ENCODE measurements around the gene ATL3. TPM values are rescaled to one million over a fixed set of nuclear protein-coding genes. Genes with fewer than 3 reads are reported as not detected.

Gene ATL3
- total and polyA plus RNA-seq, 9 donors: 12.7 to 38.8 (median 15.7) TPM

GRCh38 chr11:63682066-63683021 lies 11.2 kb upstream of the ATL3 start:
- 1% methylated on average over 13 of the region's 19 CpGs for WGBS (ENCODE audit: insufficient coverage)

DNA sequence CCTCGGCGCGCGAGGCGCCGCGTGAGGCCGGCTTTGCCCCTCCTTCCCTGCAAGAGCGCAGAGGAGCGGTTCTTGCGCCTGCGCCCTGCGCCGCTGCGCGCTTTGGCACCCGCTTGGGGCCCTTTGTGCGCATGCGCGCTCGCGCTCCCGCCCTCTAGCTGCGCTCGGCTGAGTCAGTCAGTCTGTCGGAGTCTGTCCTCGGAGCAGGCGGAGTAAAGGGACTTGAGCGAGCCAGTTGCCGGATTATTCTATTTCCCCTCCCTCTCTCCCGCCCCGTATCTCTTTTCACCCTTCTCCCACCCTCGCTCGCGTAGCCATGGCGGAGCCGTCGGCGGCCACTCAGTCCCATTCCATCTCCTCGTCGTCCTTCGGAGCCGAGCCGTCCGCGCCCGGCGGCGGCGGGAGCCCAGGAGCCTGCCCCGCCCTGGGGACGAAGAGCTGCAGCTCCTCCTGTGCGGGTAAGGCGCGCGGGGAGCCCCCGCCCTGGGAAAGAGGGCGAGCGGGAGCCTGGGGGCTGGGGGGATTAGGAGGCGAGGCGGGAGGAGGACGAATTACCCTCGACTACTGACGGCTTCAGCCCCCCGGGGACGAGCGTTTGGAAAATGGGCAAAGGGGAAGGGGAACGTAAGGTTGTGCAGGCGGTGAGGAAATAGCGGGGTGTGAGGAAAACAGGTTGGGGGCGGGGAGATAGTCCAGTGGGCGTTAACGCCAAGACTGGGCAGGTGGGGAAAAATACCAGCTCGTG lies 10.3 kb upstream of the ATL3 start, which contains the start of gene RTN3:
TSS of gene RTN3 (plus strand) at position 180 of the 745 bp plus-strand sequence. CDS start at position 317, 137 bp downstream.
- H3K36me3 ChIP-seq (ENCODE audit: control insufficient read depth, insufficient read depth, low read length): no peaks in the 10 kb centered on the region
- H3K9me3 ChIP-seq (replicated peaks; ENCODE audit: control insufficient read depth, low read depth, low read length): no peaks in the 10 kb centered on the region
- peak within 1 kb of the TSS; percentile 97 for H3K4me3 ChIP-seq (ENCODE audit: low read length)
- peaks cover 10% of the 10 kb centered on the region for H3K4me1 ChIP-seq (ENCODE audit: control insufficient read depth, insufficient read depth, low read length)
- peak; percentile 99 for DNase-seq
- under 1% methylated on average over 71 of the region's 74 CpGs for WGBS (ENCODE audit: insufficient coverage)
- H3K27ac ChIP-seq (ENCODE audit: low read length): peak within 1 kb of the TSS; percentile 94
- no peaks in the 10 kb centered on the region for H3K27me3 ChIP-seq (ENCODE audit: control insufficient read depth, insufficient read depth, low read length)

More at GRCh38 chr11:63682066-63683021, 11.2 kb upstream of the ATL3 start:
- peaks cover 10% of the 10 kb centered on the region for H3K4me1 ChIP-seq (ENCODE audit: control insufficient read depth, insufficient read depth, low read length)
- H3K27me3 ChIP-seq (ENCODE audit: control insufficient read depth, insufficient read depth, low read length): no peaks in the 10 kb centered on the region
- H3K4me3 ChIP-seq (ENCODE audit: low read length): peak overlapping the region; percentile 97
- no peaks in the 10 kb centered on the region for H3K9me3 ChIP-seq (replicated peaks; ENCODE audit: control insufficient read depth, low read depth, low read length)
- no peaks in the 10 kb centered on the region for H3K36me3 ChIP-seq (ENCODE audit: control insufficient read depth, insufficient read depth, low read length)
- H3K27ac ChIP-seq (ENCODE audit: low read length): peak overlapping the region; percentile 94
- peak; percentile 66 for DNase-seq

DNA sequence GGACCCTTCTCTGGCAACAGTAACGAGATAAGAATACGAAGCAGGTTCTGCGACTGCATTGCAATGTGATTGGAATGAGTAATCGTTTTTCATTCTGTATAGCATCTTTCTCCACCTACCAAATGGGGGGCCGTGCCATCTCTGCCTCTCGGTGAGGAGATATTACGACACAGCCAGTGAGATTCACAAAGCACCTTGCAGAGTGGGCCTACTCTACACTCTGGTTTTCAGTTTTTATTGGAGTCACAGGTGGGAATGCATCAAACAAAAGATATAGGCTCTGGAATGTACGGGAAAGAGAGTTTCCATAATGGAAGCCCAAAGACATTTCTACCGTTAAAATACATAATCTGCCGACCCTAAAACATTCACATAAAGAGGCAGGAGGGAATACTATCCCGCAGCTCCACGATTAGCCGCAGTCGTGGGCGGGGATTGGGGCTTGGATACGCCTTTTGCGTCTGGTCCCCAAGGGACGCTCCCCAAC lies 9.7 kb upstream of the ATL3 start:
- H3K4me1 ChIP-seq (ENCODE audit: control insufficient read depth, insufficient read depth, low read length): peaks cover 10% of the 10 kb centered on the region
- peak overlapping the region; percentile 97 for H3K4me3 ChIP-seq (ENCODE audit: low read length)
- H3K27ac ChIP-seq (ENCODE audit: low read length): peak overlapping the region; percentile 94
- H3K27me3 ChIP-seq (ENCODE audit: control insufficient read depth, insufficient read depth, low read length): no peaks in the 10 kb centered on the region
- no peaks in the 10 kb centered on the region for H3K36me3 ChIP-seq (ENCODE audit: control insufficient read depth, insufficient read depth, low read length)
- H3K9me3 ChIP-seq (replicated peaks; ENCODE audit: control insufficient read depth, low read depth, low read length): no peaks in the 10 kb centered on the region
- WGBS (ENCODE audit: insufficient coverage): 4% methylated on average over 10 of the region's 18 CpGs
- no peak for DNase-seq

DNA sequence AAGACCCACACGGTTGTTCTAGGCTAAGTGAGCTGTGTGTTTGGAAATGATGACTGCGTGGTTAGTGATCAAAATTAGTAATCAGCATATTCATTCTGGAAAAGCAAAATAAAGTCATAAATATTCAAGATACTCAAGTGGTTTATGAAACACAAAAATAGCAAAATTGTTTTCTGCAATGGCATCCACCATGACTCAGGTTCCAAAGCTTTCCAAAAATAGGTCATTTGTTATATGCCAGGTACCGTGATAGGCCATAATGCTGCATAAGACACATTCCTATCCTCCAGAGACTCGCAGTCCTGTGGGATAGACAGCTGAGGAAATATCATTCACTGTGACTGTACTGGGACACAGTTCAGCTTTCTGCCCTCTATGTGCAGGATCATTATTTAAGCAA lies 2.4 kb upstream of the ATL3 start:
- WGBS (ENCODE audit: insufficient coverage): no CpG with 5 or more reads among the region's 4 CpGs
- no peak overlapping the region for H3K4me3 ChIP-seq (ENCODE audit: low read length)
- no peaks in the 10 kb centered on the region for H3K27me3 ChIP-seq (ENCODE audit: control insufficient read depth, insufficient read depth, low read length)
- H3K27ac ChIP-seq (ENCODE audit: low read length): no peak overlapping the region
- H3K4me1 ChIP-seq (ENCODE audit: control insufficient read depth, insufficient read depth, low read length): peaks cover 9% of the 10 kb centered on the region
- no peaks in the 10 kb centered on the region for H3K9me3 ChIP-seq (replicated peaks; ENCODE audit: control insufficient read depth, low read depth, low read length)
- no peaks in the 10 kb centered on the region for H3K36me3 ChIP-seq (ENCODE audit: control insufficient read depth, insufficient read depth, low read length)
- DNase-seq: no peak

GRCh38 chr11:63672936-63673539 lies 1.9 kb upstream of the ATL3 start:
- no peaks in the 10 kb centered on the region for H3K9me3 ChIP-seq (replicated peaks; ENCODE audit: control insufficient read depth, low read depth, low read length)
- peaks cover 9% of the 10 kb centered on the region for H3K4me1 ChIP-seq (ENCODE audit: control insufficient read depth, insufficient read depth, low read length)
- H3K27me3 ChIP-seq (ENCODE audit: control insufficient read depth, insufficient read depth, low read length): no peaks in the 10 kb centered on the region
- no peaks in the 10 kb centered on the region for H3K36me3 ChIP-seq (ENCODE audit: control insufficient read depth, insufficient read depth, low read length)
- no peak overlapping the region for H3K4me3 ChIP-seq (ENCODE audit: low read length)
- no peak overlapping the region for H3K27ac ChIP-seq (ENCODE audit: low read length)
- WGBS (ENCODE audit: insufficient coverage): no CpG with 5 or more reads among the region's 1 CpG
- no peak for DNase-seq

DNA sequence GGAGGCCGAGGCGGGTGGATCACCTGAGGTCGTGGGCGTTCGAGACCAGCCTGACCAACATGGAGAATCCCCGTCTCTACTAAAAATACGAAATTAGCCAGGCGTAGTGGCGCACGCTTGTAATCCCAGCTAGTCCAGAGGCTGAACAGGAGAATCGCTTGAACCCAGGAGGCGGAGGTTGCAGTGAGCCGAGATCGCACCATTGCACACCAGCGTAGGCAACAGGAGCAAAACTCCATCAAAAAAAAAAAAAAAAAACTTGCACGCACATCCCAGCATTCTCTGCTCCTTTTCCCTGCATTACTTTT lies 934 bp upstream of the ATL3 start:
- 98% methylated on average over 14 of the region's 16 CpGs for WGBS (ENCODE audit: insufficient coverage)

DNA sequence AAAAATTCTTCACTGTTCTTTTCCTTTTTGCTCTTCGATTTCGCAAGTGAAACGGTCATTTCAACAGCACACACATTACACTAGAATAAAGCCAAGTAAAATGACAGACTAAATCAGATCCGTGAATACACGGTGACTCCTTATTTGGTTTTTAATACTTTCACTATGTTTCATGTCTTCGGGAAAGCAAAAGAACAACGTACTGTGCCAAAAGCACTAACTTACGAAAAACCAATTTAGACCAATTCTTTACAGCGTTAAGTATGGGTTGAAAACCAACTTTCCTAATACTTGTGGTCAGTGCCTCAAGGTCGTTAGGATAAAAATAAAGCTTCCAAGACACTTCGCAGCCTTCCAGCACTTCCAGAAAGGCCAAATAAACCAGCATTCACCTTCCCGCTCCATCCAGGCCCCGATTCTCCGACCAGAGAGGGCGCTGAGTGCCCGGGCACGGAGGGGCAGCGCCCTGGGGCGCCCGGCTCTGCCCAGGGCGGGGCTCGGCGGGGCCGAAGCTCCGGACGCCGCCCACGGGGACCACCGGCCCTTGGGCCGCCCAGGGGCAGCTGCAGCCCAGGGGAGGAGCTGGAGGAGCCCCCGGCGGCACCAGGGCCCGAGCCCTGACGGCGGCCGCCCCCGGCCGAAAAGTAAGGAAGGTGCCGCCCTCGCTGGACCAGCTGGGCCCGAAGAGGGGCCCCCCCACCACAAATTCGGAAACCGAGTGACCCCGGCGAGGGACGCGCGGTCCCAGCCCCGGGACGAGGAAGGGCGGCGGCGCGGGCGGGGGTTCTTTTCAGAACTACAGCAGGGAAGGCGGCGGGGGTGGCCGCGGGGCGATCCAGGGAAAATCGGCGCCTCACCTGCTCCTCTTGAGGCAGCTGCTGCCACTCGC lies 499 bp downstream of the ATL3 start:
- H3K27ac ChIP-seq (ENCODE audit: low read length): peak overlapping the region; percentile 96
- H3K27me3 ChIP-seq (ENCODE audit: control insufficient read depth, insufficient read depth, low read length): no peaks in the 10 kb centered on the region
- H3K36me3 ChIP-seq (ENCODE audit: control insufficient read depth, insufficient read depth, low read length): peaks cover 4% of the 10 kb centered on the region
- H3K4me1 ChIP-seq (ENCODE audit: control insufficient read depth, insufficient read depth, low read length): peaks cover 9% of the 10 kb centered on the region
- WGBS (ENCODE audit: insufficient coverage): under 1% methylated on average over 53 of the region's 63 CpGs
- peak; percentile 69 for DNase-seq
- no peaks in the 10 kb centered on the region for H3K9me3 ChIP-seq (replicated peaks; ENCODE audit: control insufficient read depth, low read depth, low read length)
- H3K4me3 ChIP-seq (ENCODE audit: low read length): peak overlapping the region; percentile 84

More for the DNA sequence above, 934 bp upstream of the ATL3 start:
- Histone ChIP-seq H3K36me3 (ENCODE audit: control insufficient read depth, insufficient read depth, low read length) (peaks cover 4% of the 10 kb centered on the region), H3K4me3 (ENCODE audit: low read length) (no peak overlapping the region), H3K27me3 (ENCODE audit: control insufficient read depth, insufficient read depth, low read length) (no peaks in the 10 kb centered on the region), H3K27ac (ENCODE audit: low read length) (peak overlapping the region; percentile 96), H3K9me3 (replicated peaks; ENCODE audit: control insufficient read depth, low read depth, low read length) (no peaks in the 10 kb centered on the region), H3K4me1 (ENCODE audit: control insufficient read depth, insufficient read depth, low read length) (peaks cover 9% of the 10 kb centered on the region)
- no peak for DNase-seq

- peak overlapping the region; percentile 96 for H3K27ac ChIP-seq (ENCODE audit: low read length)
- no CpG with 5 or more reads among the region's 7 CpGs for WGBS (ENCODE audit: insufficient coverage)
- peak overlapping the region; percentile 84 for H3K4me3 ChIP-seq (ENCODE audit: low read length)
- peaks cover 4% of the 10 kb centered on the region for H3K36me3 ChIP-seq (ENCODE audit: control insufficient read depth, insufficient read depth, low read length)
- DNase-seq: no peak
- H3K27me3 ChIP-seq (ENCODE audit: control insufficient read depth, insufficient read depth, low read length): no peaks in the 10 kb centered on the region
- H3K9me3 ChIP-seq (replicated peaks; ENCODE audit: control insufficient read depth, low read depth, low read length): no peaks in the 10 kb centered on the region
- H3K4me1 ChIP-seq (ENCODE audit: control insufficient read depth, insufficient read depth, low read length): peaks cover 9% of the 10 kb centered on the region
These were observed 1.1 kb downstream of the ATL3 start for GRCh38 chr11:63670096-63670432.

DNA sequence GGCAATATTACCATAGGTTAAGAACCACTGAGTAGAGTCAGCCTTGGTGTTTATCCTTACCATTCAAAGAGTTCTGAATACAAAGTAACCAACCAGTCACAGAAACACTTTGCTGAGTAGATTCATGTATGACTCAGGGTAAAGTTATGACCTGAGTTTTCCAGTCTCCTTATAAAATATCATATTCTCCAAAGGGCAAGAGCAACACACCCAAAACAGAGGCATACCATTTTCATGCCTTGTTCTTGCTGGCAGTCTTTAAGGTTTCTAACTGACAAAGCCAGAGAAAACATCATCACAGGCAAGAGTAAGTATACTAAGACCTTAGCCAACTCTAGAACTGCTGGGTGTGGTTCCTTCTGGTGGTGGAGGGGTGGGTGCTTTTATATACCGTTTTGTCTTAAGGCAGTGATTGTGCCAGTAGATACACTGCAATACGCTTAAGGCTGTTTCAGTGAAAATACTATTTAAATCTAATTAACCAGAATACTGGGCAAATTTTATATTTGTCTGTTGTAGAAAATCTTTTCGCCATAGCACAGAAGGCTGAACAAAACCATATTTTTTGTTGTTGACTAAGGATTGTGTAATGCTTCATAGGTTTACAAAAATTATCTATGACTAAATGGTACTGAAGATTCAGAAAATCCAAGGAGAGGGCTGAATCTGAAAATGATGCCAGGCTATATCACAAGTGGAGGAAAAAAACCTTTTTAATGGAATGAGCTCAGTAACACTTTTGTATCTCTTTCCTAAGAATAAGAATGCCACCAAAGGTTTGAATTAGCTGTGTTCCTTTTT lies 3.0 kb downstream of the ATL3 start:
- WGBS (ENCODE audit: insufficient coverage): no CpG with 5 or more reads among the region's 3 CpGs
- no peak overlapping the region for H3K27ac ChIP-seq (ENCODE audit: low read length)
- peaks cover 9% of the 10 kb centered on the region for H3K4me1 ChIP-seq (ENCODE audit: control insufficient read depth, insufficient read depth, low read length)

More for the DNA sequence above, 3.0 kb downstream of the ATL3 start:
- H3K9me3 ChIP-seq (replicated peaks; ENCODE audit: control insufficient read depth, low read depth, low read length): no peaks in the 10 kb centered on the region
- DNase-seq: peak; percentile 25
- no peak overlapping the region for H3K4me3 ChIP-seq (ENCODE audit: low read length)
- peaks cover 4% of the 10 kb centered on the region for H3K36me3 ChIP-seq (ENCODE audit: control insufficient read depth, insufficient read depth, low read length)
- H3K27me3 ChIP-seq (ENCODE audit: control insufficient read depth, insufficient read depth, low read length): no peaks in the 10 kb centered on the region

Measured in muscle of leg (tissue), 11 donors.